ENCODE data around the gene GALNT10. TPM values are rescaled to one million over a fixed set of nuclear protein-coding genes. Genes with fewer than 3 reads are reported as not detected.

GALNT10 gene
- total and polyA plus RNA-seq, 2 experiments from 2014 or later: 3.2 to 12.9 TPM

- Histone ChIP-seq H3K27me3 (ENCODE audit: insufficient read depth) (no peaks in the 10 kb centered on the region), H3K27ac (ENCODE audit: low read depth) (no peak overlapping the region), H3K79me2 (replicated peaks; ENCODE audit: insufficient read depth) (no peaks in the 10 kb centered on the region), H3K9me2 (ENCODE audit: insufficient read depth) (no peaks in the 10 kb centered on the region; the same call in 1 of the 2 replicates), H2AFZ (no peak overlapping the region), H3K4me1 (ENCODE audit: insufficient read depth) (peaks cover 12% of the 10 kb centered on the region), H3K4me3 (no peak overlapping the region), H3F3A (replicated peaks; ENCODE audit: low read depth) (no peaks in the 10 kb centered on the region), H3K36me3 (ENCODE audit: insufficient read depth) (no peaks in the 10 kb centered on the region), H4K20me1 (replicated peaks; ENCODE audit: insufficient read depth) (no peaks in the 10 kb centered on the region), H3K4me2 (no peak overlapping the region)
- TF ChIP-seq CREB1 (CRISPR knock-in tag; IDR thresholded peaks at IDR 0.05; ENCODE audit: low read depth): no peak
- no peak for TF ChIP-seq ETS1 (IDR thresholded peaks at IDR 0.05)
- no peak for TF ChIP-seq REST (IDR thresholded peaks at IDR 0.05; ENCODE audit: unreplicated experiment)
- no peak for TF ChIP-seq JUNB (IDR thresholded peaks at IDR 0.05; ENCODE audit: unreplicated experiment)
- TF ChIP-seq ZNF462 (CRISPR knock-in tag; IDR thresholded peaks at IDR 0.05): no peak
- no peak for TF ChIP-seq STAT1 (IDR thresholded peaks at IDR 0.05; ENCODE audit: unreplicated experiment)
- TF ChIP-seq POLR2AphosphoS5 (IDR thresholded peaks at IDR 0.05; ENCODE audit: low read depth): no peak
- TF ChIP-seq EZH2phosphoT487 (IDR thresholded peaks at IDR 0.05; ENCODE audit: unreplicated experiment): no peak
- no peak for TF ChIP-seq ZNF331 (CRISPR knock-in tag; IDR thresholded peaks at IDR 0.05; ENCODE audit: low read depth)
- Mint-ChIP-seq H3K36me3 (ENCODE audit: low read depth) (no peaks in the 10 kb centered on the region), H3K27ac (no peak overlapping the region), H3K9me3 (no peaks in the 10 kb centered on the region), H3K4me3 (no peak overlapping the region), H3K27me3 (ENCODE audit: insufficient read depth, low read depth, poor library complexity) (peaks cover 3% of the 10 kb centered on the region), H3K4me1 (peaks cover 13% of the 10 kb centered on the region)
- ATAC-seq (peak; percentile 54), DNase-seq (ENCODE audit: low spot score) (peak; percentile 33)
Measured at GRCh38 chr5:154293219-154293618, 102.7 kb downstream of the GALNT10 start.

Data from GM23338 (cell line).